Lower lobe of right lung (tissue), 2 donors: ENCODE data around the gene MRPS22. TPM values are rescaled to one million over a fixed set of nuclear protein-coding genes. Genes with fewer than 3 reads are reported as not detected.

Experiments used
- ATAC-seq, 2 donors: fragments of 200-7000 bp; cut with Tn5 transposase; one replicate each; pipeline ENCODE4 v1.9.1; 2020 to 2022; ENCODE audit warnings: mild to moderate bottlenecking in 2 of 2, moderate library complexity in 2 of 2
- DNase-seq: peaks from one replicate; pipeline ENCODE4 v3.0.0-alpha.2; 2020
- H3K27ac ChIP-seq: fragments of 200-600 bp; one replicate; pipeline ENCODE4 v1.8.0; 2022
- H3K27me3 ChIP-seq: fragments of 200-600 bp; one replicate; pipeline ENCODE4 v1.8.0; 2022; ENCODE audit warnings: low read depth
- H3K36me3 ChIP-seq: fragments of 200-600 bp; one replicate; pipeline ENCODE4 v1.8.0; 2022; ENCODE audit warnings: mild to moderate bottlenecking
- H3K4me1 ChIP-seq: fragments of 200-600 bp; one replicate; pipeline ENCODE4 v1.8.0; 2022
- H3K4me3 ChIP-seq: fragments of 200-600 bp; one replicate; pipeline ENCODE4 v1.8.0; 2022; ENCODE audit warnings: mild to moderate bottlenecking
- H3K9me3 ChIP-seq: fragments of 200-600 bp; one replicate; pipeline ENCODE4 v1.8.0; 2022
- CTCF ChIP-seq: fragments of 200-600 bp; IDR thresholded peaks from one replicate; pipeline ENCODE4 v1.8.0; 2022; ENCODE audit warnings: antibody characterized with exemption, mild to moderate bottlenecking
- intact Hi-C: fragments of 100-400 bp; cut with DNase I; formaldehyde crosslinking; loops from one replicate; pipeline ENCODE4 v1.11.0; 2022
- total RNA-seq: library from RNA; stranded (reverse); fragmentation: NEBNext Ultra II Directional; extraction: Animal tissue kit (Norgen Biotek cat#: 25700); gene quantifications from one replicate; pipeline ENCODE4 v1.2.1, GENCODE V29; 2021
- donor health status: DM: no; HTN: yes; CAD: no; lungs with severe emphysema.

Gene MRPS22
- total RNA-seq, 1 donor from 2014 or later: 35.6 TPM

DNA sequence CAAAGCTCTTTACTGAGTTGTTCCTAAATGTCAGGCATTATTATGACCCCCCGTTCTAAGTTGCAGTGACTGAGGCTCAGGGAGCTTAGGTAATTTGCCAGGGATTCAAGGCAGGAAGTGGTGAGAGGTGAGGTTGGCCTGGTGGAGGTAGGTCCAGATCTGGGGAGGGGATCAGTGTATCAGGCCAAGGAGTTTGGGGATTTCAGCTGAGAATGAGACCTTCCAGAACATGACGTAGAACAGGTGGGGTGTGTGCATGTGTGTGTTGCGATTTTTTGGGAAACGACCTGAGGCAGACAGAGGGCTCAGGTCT is 41.1 kb upstream of the MRPS22 start:
- H3K9me3 ChIP-seq: no peaks in the 10 kb centered on the region
- no peak for ATAC-seq
- H3K4me3 ChIP-seq: no peak overlapping the region
- H3K27me3 ChIP-seq: no peaks in the 10 kb centered on the region
- no peak for DNase-seq
- H3K36me3 ChIP-seq: no peaks in the 10 kb centered on the region
- no peak for TF ChIP-seq CTCF
- intact Hi-C loops: no loop called here
- H3K27ac ChIP-seq: no peak overlapping the region
- H3K4me1 ChIP-seq: no peaks in the 10 kb centered on the region

DNA sequence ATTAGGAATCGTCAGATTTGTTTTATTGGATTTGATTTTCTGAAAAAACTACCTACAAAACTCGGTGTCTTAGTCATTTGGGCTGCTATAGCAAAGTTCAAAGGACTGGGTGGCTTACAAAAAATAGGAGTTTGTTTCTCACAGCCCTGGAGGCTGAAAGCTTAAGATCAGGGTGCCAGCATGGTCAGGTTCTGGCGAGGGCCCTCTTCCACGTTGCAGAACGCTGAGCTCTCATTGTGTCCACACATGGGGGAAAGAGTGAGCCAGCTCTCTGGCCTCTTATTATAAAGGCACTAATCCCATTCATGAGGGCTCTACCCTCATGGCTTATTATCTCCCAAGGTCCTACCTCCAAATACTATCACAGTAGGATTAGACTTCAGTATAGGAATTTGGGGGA is 40.6 kb upstream of the MRPS22 start:
- TF ChIP-seq CTCF: no peak
- Histone ChIP-seq H3K9me3 (no peaks in the 10 kb centered on the region), H3K27ac (no peak overlapping the region), H3K4me3 (no peak overlapping the region), H3K27me3 (no peaks in the 10 kb centered on the region), H3K36me3 (no peaks in the 10 kb centered on the region), H3K4me1 (no peaks in the 10 kb centered on the region)
- DNase-seq: no peak
- no peak for ATAC-seq
- intact Hi-C loops: no loop called here

DNA sequence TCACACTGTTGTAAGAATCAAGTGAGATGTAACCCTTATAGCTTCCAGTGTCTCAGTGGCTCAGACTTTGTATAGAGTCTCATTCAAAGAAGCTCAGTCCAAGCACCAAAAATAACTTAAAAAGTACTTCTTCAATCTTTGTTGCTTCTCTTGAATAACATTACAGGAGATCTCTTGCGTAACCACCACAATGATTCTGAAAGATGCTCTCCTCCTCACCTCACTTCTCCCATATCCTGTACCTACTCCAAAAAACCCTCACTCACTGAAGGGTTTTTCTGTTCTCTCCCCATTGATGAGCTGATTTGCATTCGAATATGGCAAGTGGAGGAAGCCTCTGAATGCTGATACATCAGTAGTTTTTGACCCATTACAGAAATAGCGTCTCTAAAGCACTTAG is 39.4 kb upstream of the MRPS22 start:
- DNase-seq: no peak

GRCh38 chr3:139306078-139306477 is 37.7 kb upstream of the MRPS22 start:
- no peak for TF ChIP-seq CTCF
- H3K27me3 ChIP-seq: no peaks in the 10 kb centered on the region
- intact Hi-C loops: no loop called here
- ATAC-seq: no peak
- no peaks in the 10 kb centered on the region for H3K36me3 ChIP-seq
- H3K4me1 ChIP-seq: no peaks in the 10 kb centered on the region
- no peaks in the 10 kb centered on the region for H3K9me3 ChIP-seq
- no peak for DNase-seq
- no peak overlapping the region for H3K4me3 ChIP-seq
- no peak overlapping the region for H3K27ac ChIP-seq

More for the DNA sequence above, 39.4 kb upstream of the MRPS22 start:
- Histone ChIP-seq H3K36me3 (no peaks in the 10 kb centered on the region), H3K27me3 (no peaks in the 10 kb centered on the region), H3K4me1 (no peaks in the 10 kb centered on the region), H3K4me3 (no peak overlapping the region), H3K9me3 (no peaks in the 10 kb centered on the region), H3K27ac (no peak overlapping the region)
- intact Hi-C loops: no loop called here
- ATAC-seq: no peak
- TF ChIP-seq CTCF: no peak

DNA sequence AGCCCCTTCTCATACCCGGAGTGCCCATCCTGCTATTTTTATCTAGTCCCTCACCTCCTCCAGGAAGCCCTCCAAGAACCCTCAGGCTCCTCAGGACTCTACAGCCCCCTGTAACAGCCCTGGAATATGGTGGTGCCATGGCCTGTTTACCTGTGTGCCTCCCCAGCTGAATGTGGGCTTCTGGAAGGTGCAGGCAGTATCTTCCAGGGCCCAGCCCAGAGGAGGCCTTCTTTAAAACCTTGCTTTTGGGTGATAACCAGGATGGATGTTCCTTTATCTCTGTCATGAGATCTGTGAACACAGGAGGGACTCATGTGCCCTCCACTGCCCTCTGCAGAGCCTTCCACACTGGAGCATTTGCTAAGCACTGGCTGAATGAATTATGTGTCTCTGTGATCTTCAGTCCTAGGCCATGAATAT is 36.7 kb upstream of the MRPS22 start:
- no peak for TF ChIP-seq CTCF
- H3K27me3 ChIP-seq: no peaks in the 10 kb centered on the region
- ATAC-seq: no peak
- no peak overlapping the region for H3K27ac ChIP-seq
- H3K9me3 ChIP-seq: no peaks in the 10 kb centered on the region
- no peaks in the 10 kb centered on the region for H3K4me1 ChIP-seq
- intact Hi-C loops: no loop called here
- no peaks in the 10 kb centered on the region for H3K36me3 ChIP-seq
- no peak for DNase-seq
- H3K4me3 ChIP-seq: no peak overlapping the region
